Stimulated activated CD8-positive, alpha-beta memory T cell treated with anti-CD3 and anti-CD28 coated beads, Interleukin-12 subunit alpha, Interleukin-12 subunit beta, amount 100 ng/mL, for 1 hour (primary cell): ENCODE data around the gene DUSP11.
"Not testable (repeated sequence)": the region's sequence is repeated elsewhere in the genome, so short reads cannot be mapped to it uniquely, and the experiment has no call there.

ENCODE experiments used
- DNase-seq: peaks from one replicate; pipeline ENCODE4 v3.0.0-alpha.2; 2020; ENCODE audit warnings: low read depth

DUSP11 gene

GRCh38 chr2:73717695-73718094 lies 62.2 kb downstream of the DUSP11 start:
- not testable (repeated sequence) for DNase-seq

GRCh38 chr2:73717251-73717606 lies 62.7 kb downstream of the DUSP11 start:
- no peak for DNase-seq

- no peak for DNase-seq
Measured at GRCh38 chr2:73716543-73717250, 63.2 kb downstream of the DUSP11 start.

GRCh38 chr2:73714091-73714490 lies 65.8 kb downstream of the DUSP11 start:
- DNase-seq: no peak
